NOMO-1 treated with dmso at 0.1 percent for 144 hours (cell line): ENCODE measurements around the gene CIT.
"Not testable (repeated sequence)": the region's sequence is repeated elsewhere in the genome, so short reads cannot be mapped to it uniquely, and the experiment has no call there.

Experiments used
- DNase-seq: peaks from one replicate; lab custom pipeline; 2025; ENCODE audit not compliant: unreplicated experiment; lab: John Stamatoyannopoulos, UW

Gene CIT

DNA sequence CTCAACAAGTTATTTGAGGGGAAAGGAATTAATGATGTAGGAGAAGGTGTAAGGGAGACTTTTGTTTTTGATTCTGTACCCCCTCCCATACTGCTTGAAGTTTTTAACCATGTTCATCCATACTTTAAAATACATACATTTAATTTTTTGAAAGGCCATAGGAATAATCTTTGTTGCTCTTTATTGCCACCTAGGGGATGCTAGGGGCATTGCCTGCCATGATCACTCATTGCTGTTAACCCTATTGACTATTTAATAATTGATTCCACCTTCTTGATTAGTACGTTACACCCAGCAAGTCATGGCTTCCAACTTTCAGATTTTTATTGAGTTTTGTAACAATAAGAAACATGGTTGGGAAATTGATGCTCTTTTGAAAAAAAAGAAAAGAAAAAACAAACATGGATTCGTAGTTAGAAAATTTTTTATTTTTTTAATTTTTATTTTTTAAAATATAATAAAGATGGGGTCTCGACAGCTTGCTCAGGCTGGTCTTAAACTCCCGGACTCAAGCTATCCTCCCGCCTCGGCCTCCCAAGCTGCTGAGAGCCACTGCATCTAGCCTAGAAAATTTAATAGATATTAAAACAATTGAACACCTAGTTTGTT, 217.7 kb downstream of the CIT start:
- DNase-seq = peak; percentile 36

DNA sequence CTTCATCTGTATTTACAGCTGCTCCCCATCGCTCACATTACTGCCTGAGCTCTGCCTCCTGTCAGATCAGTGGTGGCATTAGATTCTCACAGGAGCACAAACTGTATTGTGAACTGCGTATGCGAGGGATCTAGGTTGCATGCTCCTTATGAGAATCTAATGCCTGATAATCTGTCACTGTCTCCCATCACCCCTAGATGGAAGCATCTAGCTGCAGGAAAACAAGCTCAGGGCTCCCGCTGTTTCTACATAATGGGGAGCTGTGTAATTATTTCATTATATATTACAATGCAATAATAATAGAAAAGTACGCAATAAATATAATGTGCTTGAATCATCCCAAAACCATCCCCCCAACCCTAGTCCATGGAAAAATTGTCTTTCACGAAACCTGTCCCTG, 219.0 kb downstream of the CIT start:
- not testable (repeated sequence) for DNase-seq

DNA sequence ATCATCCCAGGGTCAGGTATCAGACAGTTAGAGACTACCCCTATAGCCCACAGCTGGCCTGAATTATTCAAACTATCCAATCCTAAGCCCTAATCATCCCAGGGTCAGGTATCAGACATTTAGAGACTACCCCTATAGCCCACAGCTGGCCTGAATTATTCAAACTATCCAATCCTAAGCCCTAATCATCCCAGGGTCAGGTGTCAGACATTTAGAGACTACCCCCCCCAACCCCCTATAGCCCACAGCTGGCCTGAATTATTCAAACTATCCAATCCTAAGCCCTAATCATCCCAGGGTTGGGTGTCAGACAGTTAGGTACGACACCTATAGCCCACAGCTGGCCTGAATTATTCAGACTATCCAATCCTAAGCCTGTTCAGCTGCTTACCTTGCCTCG, 220.1 kb downstream of the CIT start:
- DNase-seq = not testable (repeated sequence)

DNA sequence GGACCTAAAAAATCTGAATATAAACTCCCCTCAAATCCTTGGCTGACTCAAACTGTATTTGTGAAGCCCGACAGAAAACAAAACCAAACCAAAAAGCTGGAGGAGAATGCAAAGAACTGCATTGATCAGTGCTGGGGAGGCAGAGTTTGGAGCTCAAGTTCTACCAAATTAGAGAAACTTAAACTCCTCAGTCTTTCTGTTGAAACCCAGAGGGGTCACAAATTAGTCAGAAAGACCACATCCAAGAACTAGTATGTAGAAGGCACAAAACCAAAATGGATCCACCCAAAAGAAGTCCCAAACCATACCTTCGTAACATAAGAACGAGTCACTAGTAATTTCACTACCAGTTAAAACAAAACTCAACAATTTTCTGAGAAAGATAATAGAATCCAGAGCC, 224.5 kb downstream of the CIT start:
- DNase-seq = no peak

DNA sequence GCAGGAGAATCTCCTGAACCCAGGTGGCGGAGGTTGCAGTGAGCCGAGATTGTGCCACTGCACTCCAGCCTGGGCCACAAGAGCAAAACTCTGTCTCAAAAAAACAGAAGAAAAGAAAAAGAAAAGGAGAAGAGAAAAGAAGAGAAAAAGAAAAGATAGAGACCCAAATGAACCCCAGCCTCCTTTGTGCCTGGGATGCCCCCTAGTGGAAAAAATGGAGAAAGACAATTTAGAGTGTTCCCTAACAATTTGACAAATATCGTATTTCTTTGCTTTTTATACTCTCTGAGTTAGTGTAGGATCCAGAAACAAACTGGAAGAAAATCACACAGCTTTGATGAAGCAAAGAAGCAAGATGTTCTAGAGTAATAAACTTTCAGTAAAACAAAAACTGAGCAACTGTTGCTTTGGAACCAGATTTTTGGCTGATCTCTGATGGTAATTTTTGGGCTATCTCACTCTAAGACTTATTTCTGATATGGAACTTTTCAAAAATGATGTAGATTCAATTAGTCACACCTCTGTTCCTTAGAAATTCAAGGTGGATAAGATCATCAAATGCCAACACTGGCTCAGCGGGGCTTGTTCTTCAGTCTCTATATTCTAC, 227.8 kb downstream of the CIT start:
- no peak for DNase-seq

DNA sequence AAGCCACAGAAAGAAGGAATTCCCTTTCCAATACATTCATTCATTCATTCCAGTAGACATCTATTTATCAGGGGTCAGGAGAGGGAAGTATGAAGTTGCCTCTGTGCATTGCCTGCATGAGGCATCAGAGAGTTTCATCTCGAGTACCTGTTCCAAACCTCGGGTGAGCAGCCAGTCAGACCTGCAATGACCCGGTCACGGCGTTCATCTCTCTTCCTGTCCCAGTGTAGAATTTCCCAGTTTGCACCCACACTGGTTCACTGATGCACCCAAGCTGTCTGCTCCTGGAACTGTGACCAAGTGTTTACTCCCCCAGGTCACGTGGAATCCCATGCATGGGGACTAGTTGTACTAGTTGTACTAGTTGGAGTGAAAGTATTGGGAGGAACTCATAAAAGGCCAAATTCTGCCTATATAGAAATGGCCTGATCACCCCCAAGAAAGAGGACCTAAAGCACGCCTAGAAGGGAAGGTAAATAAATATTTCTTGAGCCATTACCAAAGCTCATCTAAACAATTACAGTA, 231.5 kb downstream of the CIT start:
- no peak for DNase-seq

DNA sequence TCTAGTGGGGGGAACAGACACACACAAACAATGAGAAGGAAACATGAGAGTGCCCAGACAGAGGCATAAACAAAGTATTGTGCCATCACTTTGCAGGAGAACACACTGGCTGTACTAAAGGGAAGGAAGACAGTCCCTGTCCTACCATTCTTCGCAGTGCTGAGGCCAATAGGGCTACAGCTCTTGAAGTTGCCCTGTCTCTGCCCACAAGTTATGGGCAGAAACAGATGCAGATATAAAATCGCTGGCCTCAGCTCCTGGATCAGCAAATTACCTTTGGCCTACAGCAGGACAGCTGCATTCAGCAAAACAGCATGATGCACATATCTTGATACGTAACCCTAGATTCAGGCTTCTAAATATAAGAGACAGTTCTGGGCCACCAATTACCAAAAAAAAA, 232.2 kb downstream of the CIT start:
- DNase-seq = no peak

DNA sequence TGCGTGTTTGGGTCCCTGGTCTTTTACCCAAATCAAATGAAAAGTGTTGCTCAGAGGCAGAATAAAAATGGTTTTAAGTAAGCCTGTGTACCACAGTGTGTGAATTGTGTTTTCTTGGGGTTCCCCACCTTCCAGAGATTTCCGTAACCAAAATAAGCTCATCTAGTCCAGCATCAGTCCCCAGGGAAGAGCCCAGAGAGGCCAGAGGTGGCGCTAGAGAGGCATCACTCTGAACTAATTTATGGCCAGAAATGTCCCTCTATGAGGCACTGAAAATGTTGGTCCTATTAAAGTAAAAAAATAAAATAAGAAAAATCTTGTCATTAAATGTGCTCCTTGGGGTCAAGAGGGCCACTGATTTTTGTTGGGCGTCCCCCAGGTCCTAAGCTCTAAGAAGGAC, 234.1 kb downstream of the CIT start:
- DNase-seq = no peak
